GM20000 (cell line): ENCODE measurements around the gene R3HDM2.

Source experiments
- DNase-seq: peaks from one replicate; pipeline ENCODE4 v3.0.0; 2012; ENCODE audit warnings: low spot score
- TF ChIP-seq, protein P1 (sequence below): IDR thresholded peaks from 2 replicates; pipeline ENCODE4 v1.5.1; 2012; ENCODE audit warnings: mild to moderate bottlenecking, control low read depth; ENCODE audit errors: extremely low read depth, missing control alignments

R3HDM2 gene

DNA sequence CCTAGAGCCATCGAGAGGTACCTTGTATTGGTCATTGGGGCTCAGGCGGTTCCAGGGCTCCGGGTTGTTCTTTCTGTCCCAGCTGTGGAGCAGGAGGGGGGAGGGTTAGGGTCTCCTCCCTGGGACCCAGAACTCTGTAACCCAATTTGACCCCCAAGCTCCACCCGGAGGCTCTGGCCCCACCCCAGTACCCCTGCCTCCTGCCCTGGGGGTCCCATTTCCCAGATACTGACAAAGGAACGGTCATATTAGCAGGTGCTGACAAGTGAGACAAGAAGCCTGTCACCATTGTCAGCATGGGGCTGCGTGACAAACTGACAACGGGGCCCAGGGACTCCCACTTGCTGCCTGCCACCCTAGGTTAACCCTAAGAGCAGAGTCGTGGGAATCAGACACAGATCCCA is 195.1 kb downstream of the R3HDM2 start:
- TF ChIP-seq, protein P1, sequence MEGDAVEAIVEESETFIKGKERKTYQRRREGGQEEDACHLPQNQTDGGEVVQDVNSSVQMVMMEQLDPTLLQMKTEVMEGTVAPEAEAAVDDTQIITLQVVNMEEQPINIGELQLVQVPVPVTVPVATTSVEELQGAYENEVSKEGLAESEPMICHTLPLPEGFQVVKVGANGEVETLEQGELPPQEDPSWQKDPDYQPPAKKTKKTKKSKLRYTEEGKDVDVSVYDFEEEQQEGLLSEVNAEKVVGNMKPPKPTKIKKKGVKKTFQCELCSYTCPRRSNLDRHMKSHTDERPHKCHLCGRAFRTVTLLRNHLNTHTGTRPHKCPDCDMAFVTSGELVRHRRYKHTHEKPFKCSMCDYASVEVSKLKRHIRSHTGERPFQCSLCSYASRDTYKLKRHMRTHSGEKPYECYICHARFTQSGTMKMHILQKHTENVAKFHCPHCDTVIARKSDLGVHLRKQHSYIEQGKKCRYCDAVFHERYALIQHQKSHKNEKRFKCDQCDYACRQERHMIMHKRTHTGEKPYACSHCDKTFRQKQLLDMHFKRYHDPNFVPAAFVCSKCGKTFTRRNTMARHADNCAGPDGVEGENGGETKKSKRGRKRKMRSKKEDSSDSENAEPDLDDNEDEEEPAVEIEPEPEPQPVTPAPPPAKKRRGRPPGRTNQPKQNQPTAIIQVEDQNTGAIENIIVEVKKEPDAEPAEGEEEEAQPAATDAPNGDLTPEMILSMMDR: no peak

DNA sequence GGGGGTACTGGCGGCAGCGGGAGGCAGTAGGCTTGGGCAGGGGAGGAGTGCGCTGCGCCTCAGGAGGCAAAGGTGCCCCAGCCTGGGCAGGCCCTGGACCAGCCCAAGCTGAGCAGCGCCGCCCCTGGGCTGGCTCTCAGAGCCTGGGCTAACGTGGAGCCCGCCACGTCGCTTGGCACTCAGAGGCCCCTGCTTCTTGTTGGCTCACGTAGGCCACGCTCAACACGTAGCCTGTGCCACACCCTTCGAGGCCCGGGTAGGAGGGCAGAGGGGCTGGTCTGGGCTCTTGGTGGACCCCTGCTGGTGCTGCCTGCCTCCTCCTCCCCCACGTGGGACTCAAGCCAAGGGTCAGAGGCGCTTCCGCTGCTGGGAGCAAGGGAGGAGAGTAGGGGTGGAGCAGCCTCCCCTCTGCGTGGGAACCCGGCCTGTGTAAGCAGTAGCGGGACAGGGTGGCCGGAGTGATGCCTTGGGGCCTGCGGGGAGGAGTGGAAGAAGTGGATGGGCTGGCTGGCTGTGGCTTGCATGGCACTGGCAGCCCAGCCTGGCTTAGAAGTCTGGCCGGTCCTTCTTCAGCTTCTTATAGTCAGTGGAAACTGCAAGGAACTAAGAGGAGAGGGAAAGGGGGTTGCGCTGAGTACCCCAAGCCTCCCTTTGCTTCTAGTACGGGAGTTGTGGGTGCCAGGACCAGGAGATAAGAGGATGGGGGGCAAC is 195.7 kb downstream of the R3HDM2 start:
- DNase-seq: no peak
- TF ChIP-seq, protein P1: no peak

More for the DNA sequence above, 195.1 kb downstream of the R3HDM2 start:
- no peak for DNase-seq

DNA sequence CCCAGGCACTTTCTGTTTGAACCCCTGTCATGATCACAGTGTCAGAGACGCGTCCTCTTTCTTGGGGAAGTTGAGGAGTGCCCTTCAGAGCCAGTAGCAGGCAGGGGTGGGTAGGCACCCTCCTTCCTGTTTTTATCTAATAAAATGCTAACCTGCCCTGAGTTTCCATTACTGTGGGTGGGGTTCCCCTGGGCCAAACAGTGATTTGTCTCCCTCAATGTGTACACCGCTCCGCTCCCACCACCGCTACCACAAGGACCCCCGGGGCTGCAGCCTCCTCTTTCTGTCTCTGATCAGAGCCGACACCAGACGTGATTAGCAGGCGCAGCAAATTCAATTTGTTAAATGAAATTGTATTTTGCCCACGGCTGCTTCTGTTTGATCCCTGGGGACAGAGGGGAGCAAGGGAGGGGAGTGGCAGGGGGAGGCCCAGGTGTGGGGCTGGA is 196.2 kb downstream of the R3HDM2 start:
- TF ChIP-seq, protein P1: no peak
- DNase-seq: no peak

DNA sequence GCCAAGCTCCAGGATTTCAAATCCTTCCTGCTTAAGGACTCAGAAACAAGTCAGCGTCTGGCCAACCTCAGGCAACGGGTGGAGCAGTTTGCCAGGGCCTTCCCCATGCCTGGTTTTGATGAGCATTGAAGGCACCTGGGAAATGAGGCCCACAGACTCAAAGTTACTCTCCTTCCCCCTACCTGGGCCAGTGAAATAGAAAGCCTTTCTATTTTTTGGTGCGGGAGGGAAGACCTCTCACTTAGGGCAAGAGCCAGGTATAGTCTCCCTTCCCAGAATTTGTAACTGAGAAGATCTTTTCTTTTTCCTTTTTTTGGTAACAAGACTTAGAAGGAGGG is 196.6 kb downstream of the R3HDM2 start:
- TF ChIP-seq, protein P1: no peak
- DNase-seq: no peak

DNA sequence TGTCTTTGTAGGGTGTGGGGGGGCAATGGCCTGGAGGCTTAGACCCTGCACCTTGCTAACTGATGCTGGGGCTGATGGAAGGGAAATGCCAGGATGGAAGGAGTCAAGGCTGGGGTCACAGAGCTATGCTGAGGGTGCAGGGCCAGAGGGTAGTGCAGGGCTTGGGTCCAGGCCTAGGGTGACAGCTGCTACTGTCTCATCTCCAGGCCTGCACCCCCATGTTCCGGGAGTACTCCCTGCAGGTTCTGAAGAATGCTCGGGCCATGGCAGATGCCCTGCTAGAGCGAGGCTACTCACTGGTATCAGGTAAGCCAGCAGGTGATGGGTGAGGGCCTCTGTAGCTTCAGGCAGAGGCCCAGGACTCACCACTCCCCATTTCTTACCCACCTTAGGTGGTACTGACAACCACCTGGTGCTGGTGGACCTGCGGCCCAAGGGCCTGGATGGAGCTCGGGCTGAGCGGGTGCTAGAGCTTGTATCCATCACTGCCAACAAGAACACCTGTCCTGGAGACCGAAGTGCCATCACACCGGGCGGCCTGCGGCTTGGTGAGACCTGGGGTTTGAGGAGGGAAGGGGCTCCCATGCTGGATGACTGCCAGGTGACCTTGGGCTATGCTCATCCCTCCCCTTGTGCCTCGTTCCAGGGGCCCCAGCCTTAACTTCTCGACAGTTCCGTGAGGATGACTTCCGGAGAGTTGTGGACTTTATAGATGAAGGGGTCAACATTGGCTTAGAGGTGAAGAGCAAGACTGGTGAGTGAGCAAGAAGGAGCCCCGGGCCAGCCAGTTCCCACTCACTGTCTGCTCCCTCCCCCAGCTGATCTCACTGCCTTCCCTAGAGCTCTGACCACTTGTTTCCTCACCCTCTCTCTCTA is 197.2 kb downstream of the R3HDM2 start:
- no peak for DNase-seq
- TF ChIP-seq, protein P1: no peak

DNA sequence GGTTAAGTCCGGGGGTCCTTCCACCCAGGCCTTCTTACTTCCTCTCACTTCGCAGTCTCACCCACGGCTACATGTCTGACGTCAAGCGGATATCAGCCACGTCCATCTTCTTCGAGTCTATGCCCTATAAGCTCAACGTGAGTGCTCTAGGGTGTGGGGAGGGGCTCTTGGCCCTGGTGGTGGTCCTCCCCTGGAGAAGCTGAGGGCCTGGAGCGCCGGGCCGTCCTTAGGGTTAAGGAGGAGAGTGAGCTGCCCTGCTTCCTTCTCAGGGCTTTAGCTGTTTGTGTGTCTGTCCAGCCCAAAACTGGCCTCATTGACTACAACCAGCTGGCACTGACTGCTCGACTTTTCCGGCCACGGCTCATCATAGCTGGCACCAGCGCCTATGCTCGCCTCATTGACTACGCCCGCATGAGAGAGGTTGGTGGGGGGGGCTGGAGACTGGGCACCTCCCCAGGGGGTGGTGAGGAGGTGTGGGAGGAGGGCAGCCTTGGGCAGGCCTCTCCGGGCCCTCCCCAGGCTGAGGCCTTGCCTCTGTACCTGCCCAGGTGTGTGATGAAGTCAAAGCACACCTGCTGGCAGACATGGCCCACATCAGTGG is 198.6 kb downstream of the R3HDM2 start:
- TF ChIP-seq, protein P1: no peak
- no peak for DNase-seq
